Neural cell (in vitro differentiated cells): Measurements from ENCODE around the gene NHLH1.

Experiments used
- CTCF ChIP-seq: fragments of 450-650 bp; IDR thresholded peaks from 2 replicates; pipeline ENCODE4 v1.5.1; 2014; ENCODE audit warnings: antibody characterized with exemption, mild to moderate bottlenecking, moderate library complexity; ENCODE audit not compliant: poor library complexity, severe bottlenecking
- EZH2 ChIP-seq: fragments of 200-600, 300-800 bp; shearing (Covaris generic), sonication (generic); IDR thresholded peaks from 2 replicates; pipeline ENCODE4 v1.6.1; 2014; ENCODE audit warnings: antibody characterized with exemption, low read length, borderline replicate concordance, mild to moderate bottlenecking; ENCODE audit not compliant: insufficient read depth, poor library complexity, severe bottlenecking
- POLR2AphosphoS5 ChIP-seq: IDR thresholded peaks from 2 replicates; pipeline ENCODE4 v1.6.1; 2012

- TF ChIP-seq CTCF = no peak
- no peak for TF ChIP-seq EZH2
- TF ChIP-seq POLR2AphosphoS5 = no peak
Measured at GRCh38 chr1:160412028-160412362, 45.1 kb downstream of the NHLH1 start.
